Stimulated activated naive CD8-positive, alpha-beta T cell treated with anti-CD3 and anti-CD28 coated beads, Interleukin-15, amount 100 ng/mL, for 72 hours (primary cell): ENCODE data around the gene GPR50.
A peak's percentile ranks its signal among the peaks of the same experiment; 100 is the strongest.

ENCODE experiments used
- ATAC-seq: fragments of 150-1000 bp; cut with Tn5 transposase; 2 replicates; pipeline ENCODE4 v1.10.0; 2021; ENCODE audit warnings: mild to moderate bottlenecking, moderate library complexity
- DNase-seq, 2 donors: peaks; one replicate each; pipeline ENCODE4 v3.0.0; 2021 to 2022
- H3K27ac Mint-ChIP-seq, 2 donors: one replicate each; pipeline ENCODE4 v1.8.0; 2022; ENCODE audit warnings: mild to moderate bottlenecking in 2 of 2, mixed read lengths in 2 of 2, moderate library complexity in 2 of 2
- H3K27me3 Mint-ChIP-seq: one replicate; pipeline ENCODE4 v1.8.0; 2022; ENCODE audit warnings: mixed read lengths
- H3K4me1 Mint-ChIP-seq: one replicate; pipeline ENCODE4 v1.8.0; 2022; ENCODE audit warnings: mild to moderate bottlenecking, mixed read lengths
- H3K4me3 Mint-ChIP-seq, 2 donors: one replicate each; pipeline ENCODE4 v1.8.0; 2022; ENCODE audit warnings: mild to moderate bottlenecking in 2 of 2, mixed read lengths in 2 of 2, moderate library complexity in 1 of 2
- H3K9me3 Mint-ChIP-seq, 2 donors: one replicate each; pipeline ENCODE4 v1.8.0; 2022; ENCODE audit warnings: mixed read lengths in 2 of 2

Gene GPR50

DNA sequence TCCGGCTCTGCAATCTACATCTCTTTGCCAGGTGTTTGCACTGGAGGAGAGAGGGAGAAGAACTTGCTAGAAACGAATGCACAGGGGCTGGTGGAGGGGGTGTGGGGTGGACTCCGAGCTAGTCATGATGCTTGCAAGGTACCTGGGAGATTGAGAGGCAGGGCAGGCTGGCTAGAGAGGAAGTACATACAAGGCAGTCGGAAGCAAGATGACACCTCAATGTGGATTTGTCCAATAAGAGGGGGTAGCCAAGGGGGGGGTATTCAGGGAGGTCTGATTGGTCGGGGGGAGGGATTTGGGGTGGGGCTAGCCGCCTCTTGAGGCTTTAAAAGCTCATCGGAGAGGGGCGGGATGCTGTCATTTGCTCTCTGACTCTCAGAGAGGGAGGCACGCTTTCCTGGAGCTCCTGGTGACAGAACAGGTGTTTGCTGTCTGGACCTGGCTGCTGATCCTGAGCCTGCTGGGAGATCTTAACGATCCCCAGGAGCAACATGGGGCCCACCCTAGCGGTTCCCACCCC, at the start of gene GPR50:
Gene GPR50, plus strand, starts transcription at position 354 of the 520 bp plus-strand sequence. Its CDS starts 138 bp downstream, at position 492.
- Mint-ChIP-seq H3K27me3 (peaks cover 91% of the 10 kb centered on the region), H3K27ac (no peak within 1 kb of the TSS), H3K4me1 (peaks cover 11% of the 10 kb centered on the region), H3K4me3 (peak within 1 kb of the TSS in 1 of 2 donors; percentile 35), H3K9me3 (no peaks in the 10 kb centered on the region)
- DNase-seq (no peak), ATAC-seq (no peak)

DNA sequence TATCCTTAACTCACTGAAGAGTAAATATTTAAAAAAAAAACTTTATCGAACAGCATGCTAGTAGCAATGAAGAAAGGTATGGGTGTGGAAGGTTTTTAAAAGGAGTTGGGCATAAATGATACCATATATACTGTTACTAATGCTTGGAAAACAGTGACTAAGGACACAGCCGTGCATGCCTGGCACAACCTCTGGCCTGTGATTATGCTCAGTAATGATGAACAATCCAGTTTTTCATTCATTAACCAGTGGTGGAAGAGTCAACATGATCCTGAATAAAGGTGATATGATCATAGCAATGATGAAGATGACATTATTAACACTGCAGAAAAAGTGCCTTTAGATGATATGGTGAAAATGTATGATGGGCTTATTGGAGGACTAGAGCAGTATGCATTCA, 43.9 kb upstream of the GPR50 start:
- Mint-ChIP-seq H3K4me1 (no peaks in the 10 kb centered on the region), H3K9me3 (no peaks in the 10 kb centered on the region), H3K27me3 (peaks cover 3% of the 10 kb centered on the region), H3K27ac (no peak overlapping the region), H3K4me3 (no peak overlapping the region)
- DNase-seq (no peak), ATAC-seq (no peak)

DNA sequence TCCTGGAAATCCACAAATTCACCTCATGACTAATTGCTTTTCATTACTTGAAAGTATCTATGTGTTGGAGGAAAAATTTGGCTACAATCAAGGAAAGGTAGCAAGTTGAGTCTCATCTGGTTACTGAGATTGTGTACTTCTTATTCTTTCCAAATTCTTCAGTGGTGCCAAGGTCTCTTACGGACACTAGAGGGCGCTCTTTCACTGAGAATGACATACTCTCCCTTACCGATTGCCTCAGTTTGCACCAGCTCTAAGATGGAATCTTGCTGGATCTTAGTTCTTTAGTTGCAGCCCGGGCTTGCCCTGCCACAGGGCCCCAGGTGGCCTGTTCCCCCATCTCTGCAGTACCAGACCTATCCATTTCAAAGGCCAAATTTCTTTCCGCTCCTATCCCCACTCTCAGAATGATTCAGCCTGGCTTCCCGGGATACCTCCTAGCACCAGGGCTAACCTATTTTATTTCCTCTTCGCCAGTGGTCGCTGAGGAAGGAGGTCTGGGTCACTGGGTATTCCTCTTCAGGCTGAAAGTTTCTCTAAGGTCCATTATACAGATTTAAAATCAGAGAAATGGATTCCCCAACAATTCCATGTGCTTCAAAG, 24.6 kb upstream of the GPR50 start:
- H3K4me3 Mint-ChIP-seq, result no peak overlapping the region
- no peaks in the 10 kb centered on the region for H3K9me3 Mint-ChIP-seq
- no peak overlapping the region for H3K27ac Mint-ChIP-seq
- DNase-seq (peak; percentile 13 to 15), ATAC-seq (peak; percentile 64)
- no peaks in the 10 kb centered on the region for H3K4me1 Mint-ChIP-seq
- H3K27me3 Mint-ChIP-seq, result peaks cover 29% of the 10 kb centered on the region

DNA sequence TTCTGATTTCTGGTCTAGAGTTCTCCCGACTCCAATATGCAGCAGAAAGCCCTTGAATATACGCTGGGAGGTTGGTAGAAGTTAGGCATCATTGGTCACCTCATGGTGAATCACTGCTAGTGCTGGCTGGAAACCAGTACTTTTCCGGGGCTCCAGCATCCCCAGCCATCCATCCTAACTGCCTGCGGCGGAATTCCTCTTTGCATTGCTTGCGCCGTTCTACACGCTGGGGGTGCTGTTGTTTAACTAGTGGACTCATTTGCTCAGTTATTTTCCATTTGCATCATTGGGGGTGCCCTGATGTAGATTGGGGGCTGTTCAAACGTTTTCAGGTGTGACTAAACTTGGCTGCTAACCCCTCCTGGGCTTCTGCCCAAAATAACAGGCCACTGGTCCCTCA, 23.3 kb upstream of the GPR50 start:
- Mint-ChIP-seq H3K4me1 (no peaks in the 10 kb centered on the region), H3K27me3 (peaks cover 29% of the 10 kb centered on the region), H3K4me3 (no peak overlapping the region), H3K9me3 (no peaks in the 10 kb centered on the region), H3K27ac (no peak overlapping the region)
- no peak for ATAC-seq
- no peak for DNase-seq

- Mint-ChIP-seq H3K27me3 (peaks cover 27% of the 10 kb centered on the region), H3K9me3 (no peaks in the 10 kb centered on the region), H3K4me1 (no peaks in the 10 kb centered on the region), H3K4me3 (no peak overlapping the region), H3K27ac (peak overlapping the region in 1 of 2 donors; percentile 71)
- no peak for ATAC-seq
- DNase-seq, result no peak
Observed at GRCh38 chrX:151153667-151154066, 22.7 kb upstream of the GPR50 start.

DNA sequence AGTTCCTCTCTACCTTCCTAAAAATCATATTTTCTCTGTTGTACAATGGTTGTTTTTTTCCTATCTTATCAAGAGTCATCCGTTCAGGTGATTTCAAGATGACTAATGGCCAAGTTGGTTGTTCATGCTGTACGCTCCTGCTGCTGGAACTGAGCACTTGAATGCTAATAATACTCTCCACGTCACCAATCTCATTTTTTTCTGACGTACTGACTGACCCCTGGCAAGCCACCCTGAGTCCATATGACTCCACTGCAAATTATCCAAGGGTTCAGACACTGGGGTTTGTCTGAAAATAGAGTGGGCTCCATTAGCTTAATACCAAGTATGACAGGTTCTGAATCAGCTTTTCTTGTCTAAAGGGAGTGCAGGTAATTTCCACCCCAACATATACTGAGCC, 21.1 kb upstream of the GPR50 start:
- H3K27me3 Mint-ChIP-seq, result peaks cover 11% of the 10 kb centered on the region
- no peaks in the 10 kb centered on the region for H3K9me3 Mint-ChIP-seq
- H3K27ac Mint-ChIP-seq, result no peak overlapping the region
- DNase-seq (no peak), ATAC-seq (no peak)
- H3K4me3 Mint-ChIP-seq, result no peak overlapping the region
- H3K4me1 Mint-ChIP-seq, result no peaks in the 10 kb centered on the region

- ATAC-seq, result no peak
- Mint-ChIP-seq H3K9me3 (no peaks in the 10 kb centered on the region), H3K27me3 (peaks cover 28% of the 10 kb centered on the region), H3K4me1 (no peaks in the 10 kb centered on the region), H3K27ac (no peak overlapping the region), H3K4me3 (no peak overlapping the region)
- DNase-seq, result no peak
Observed at GRCh38 chrX:151161690-151162089, 14.7 kb upstream of the GPR50 start.

DNA sequence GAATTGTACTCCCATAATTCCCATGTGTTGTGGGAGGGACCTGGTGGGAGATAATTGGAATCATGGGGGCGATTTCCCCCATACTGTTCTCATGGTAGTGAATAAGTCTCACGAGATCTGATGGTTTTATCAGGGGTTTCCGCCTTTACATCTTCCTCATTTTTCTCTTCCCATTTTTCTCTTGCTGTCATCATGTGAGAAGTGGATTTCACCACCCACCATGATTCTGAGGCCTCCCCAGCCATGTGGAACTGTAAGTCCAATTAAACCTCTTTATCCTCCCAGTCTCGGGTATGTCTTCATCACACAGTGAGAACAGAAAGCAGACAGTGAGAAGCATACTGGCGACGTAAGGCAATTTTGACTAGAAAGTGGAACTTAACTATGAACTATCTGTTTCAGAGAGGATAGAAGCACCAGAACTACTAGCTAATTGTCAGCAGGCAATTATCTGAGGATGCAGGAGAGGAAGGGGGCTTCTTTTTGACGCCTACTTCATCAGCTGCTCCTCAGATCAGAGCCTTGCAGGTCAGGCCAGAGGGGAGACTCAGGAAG, 8.5 kb upstream of the GPR50 start:
- no peaks in the 10 kb centered on the region for H3K9me3 Mint-ChIP-seq
- H3K4me1 Mint-ChIP-seq, result no peaks in the 10 kb centered on the region
- DNase-seq, result no peak
- no peak for ATAC-seq
- no peak overlapping the region for H3K27ac Mint-ChIP-seq
- peaks cover 48% of the 10 kb centered on the region for H3K27me3 Mint-ChIP-seq
- H3K4me3 Mint-ChIP-seq, result no peak overlapping the region

- DNase-seq (no peak), ATAC-seq (no peak)
- Mint-ChIP-seq H3K9me3 (no peaks in the 10 kb centered on the region), H3K4me3 (no peak overlapping the region), H3K4me1 (no peaks in the 10 kb centered on the region), H3K27ac (no peak overlapping the region), H3K27me3 (peaks cover 49% of the 10 kb centered on the region)
Observed at GRCh38 chrX:151169783-151170182, 6.6 kb upstream of the GPR50 start.

GRCh38 chrX:151174581-151175282, 1.7 kb upstream of the GPR50 start:
- H3K27me3 Mint-ChIP-seq, result peaks cover 86% of the 10 kb centered on the region
- ATAC-seq (no peak), DNase-seq (no peak)
- H3K27ac Mint-ChIP-seq, result no peak overlapping the region
- H3K9me3 Mint-ChIP-seq, result no peaks in the 10 kb centered on the region
- no peak overlapping the region for H3K4me3 Mint-ChIP-seq
- H3K4me1 Mint-ChIP-seq, result peaks cover 11% of the 10 kb centered on the region

DNA sequence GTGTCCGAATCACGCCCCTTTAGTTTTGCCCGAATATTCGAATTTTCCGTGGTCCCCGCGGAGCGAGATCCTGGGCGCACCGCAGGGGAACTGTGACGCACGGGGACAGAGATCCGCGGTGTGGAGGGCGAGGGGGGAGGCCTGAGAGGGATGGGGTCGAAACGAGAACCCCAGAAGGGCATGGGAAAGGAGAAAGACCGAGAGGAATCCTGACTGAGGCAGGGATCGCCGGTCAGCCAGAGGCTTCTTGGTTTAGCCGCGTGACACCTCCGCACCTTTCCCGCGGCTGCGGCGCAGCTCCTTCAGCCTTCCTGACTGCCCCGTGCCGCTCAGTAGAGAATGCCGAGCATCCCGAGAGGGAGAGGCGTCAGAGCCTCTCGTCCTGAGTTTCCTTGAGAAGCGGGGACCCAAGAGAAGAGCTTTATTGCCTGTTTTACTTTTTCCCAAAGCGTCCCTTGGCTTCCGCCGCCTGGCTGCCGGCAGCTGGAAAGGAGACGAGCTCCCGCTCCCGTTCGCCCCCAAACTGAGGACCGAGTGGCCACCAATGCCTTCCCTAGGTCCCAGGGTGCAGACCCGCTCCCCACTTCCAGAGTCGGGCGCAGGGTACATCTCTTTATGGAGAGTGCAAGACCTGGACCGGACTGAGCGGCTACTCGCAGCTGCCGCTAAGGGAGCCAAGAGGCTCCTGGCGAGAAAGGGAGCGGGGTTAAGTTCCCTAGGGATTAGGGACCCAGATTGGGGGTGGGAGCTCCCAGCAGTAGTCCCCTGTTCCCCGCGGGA, 911 bp upstream of the GPR50 start:
- Mint-ChIP-seq H3K27me3 (peaks cover 89% of the 10 kb centered on the region), H3K4me3 (no peak overlapping the region), H3K9me3 (no peaks in the 10 kb centered on the region), H3K27ac (no peak overlapping the region), H3K4me1 (peaks cover 11% of the 10 kb centered on the region)
- DNase-seq, result no peak
- ATAC-seq, result no peak

DNA sequence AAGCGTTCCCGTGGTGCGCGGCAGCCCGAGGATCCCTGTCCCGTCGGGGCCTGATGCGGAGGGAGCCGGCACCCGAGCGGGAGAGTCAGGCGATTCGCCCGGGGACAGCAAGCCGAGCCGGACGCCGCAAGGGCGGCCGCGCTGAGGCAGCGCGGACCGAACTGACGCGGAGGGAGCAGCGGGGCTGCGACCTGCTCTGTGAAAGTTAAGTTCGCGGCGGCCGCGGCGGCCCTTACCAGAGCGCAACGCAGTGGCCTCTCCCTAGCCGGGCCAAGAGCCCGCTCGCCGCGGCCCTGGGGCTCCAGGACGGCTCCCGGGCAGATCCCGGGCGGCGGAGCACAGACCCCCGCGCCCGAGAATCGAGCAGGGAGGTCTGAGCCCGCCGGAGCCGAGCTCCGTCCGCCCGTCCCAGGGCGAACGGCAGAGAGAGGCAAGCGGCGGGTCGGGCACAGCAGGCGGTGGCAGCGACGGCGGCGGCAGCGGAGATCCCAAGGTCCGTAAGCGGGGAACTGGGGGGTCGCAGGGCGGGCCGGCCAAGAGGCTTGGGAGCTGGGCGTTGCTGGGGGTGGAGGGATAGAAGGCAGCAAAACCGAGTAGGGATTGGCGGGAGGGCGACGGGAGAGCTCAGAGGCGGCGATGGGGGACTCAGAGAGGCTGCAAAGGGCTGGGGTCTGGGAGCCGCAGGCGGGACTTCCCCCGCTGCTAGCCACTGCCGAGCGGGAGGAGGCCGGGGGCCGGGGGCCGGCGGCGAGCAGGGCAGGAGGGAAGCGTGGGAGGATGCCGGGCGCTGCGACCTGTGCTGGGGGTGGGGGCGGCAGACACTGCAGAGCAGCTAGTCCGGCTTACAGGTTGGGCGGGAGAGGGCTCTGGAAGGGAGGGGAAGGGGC, 1.0 kb downstream of the GPR50 start:
- peaks cover 87% of the 10 kb centered on the region for H3K27me3 Mint-ChIP-seq
- ATAC-seq, result no peak
- H3K27ac Mint-ChIP-seq, result no peak overlapping the region
- DNase-seq, result peak in 1 of 2 donors; percentile 1
- H3K9me3 Mint-ChIP-seq, result no peaks in the 10 kb centered on the region
- H3K4me3 Mint-ChIP-seq, result peak overlapping the region in 1 of 2 donors; percentile 70
- peaks cover 11% of the 10 kb centered on the region for H3K4me1 Mint-ChIP-seq

- no peak for ATAC-seq
- peaks cover 12% of the 10 kb centered on the region for H3K4me1 Mint-ChIP-seq
- no peaks in the 10 kb centered on the region for H3K9me3 Mint-ChIP-seq
- H3K4me3 Mint-ChIP-seq, result peak overlapping the region; percentile 68 to 70
- H3K27ac Mint-ChIP-seq, result no peak overlapping the region
- no peak for DNase-seq
- H3K27me3 Mint-ChIP-seq, result peaks cover 82% of the 10 kb centered on the region
Observed at GRCh38 chrX:151178746-151179145, 2.4 kb downstream of the GPR50 start.

DNA sequence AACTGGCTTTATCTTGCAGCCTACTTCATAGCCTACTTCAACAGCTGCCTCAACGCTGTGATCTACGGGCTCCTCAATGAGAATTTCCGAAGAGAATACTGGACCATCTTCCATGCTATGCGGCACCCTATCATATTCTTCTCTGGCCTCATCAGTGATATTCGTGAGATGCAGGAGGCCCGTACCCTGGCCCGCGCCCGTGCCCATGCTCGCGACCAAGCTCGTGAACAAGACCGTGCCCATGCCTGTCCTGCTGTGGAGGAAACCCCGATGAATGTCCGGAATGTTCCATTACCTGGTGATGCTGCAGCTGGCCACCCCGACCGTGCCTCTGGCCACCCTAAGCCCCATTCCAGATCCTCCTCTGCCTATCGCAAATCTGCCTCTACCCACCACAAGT, 4.0 kb downstream of the GPR50 start:
- Mint-ChIP-seq H3K9me3 (no peaks in the 10 kb centered on the region), H3K4me1 (peaks cover 17% of the 10 kb centered on the region), H3K4me3 (no peak overlapping the region), H3K27me3 (peaks cover 74% of the 10 kb centered on the region), H3K27ac (no peak overlapping the region)
- ATAC-seq, result no peak
- no peak for DNase-seq

- H3K27ac Mint-ChIP-seq, result no peak overlapping the region
- ATAC-seq (no peak), DNase-seq (no peak)
- H3K4me3 Mint-ChIP-seq, result no peak overlapping the region
- no peaks in the 10 kb centered on the region for H3K9me3 Mint-ChIP-seq
- H3K27me3 Mint-ChIP-seq, result peaks cover 68% of the 10 kb centered on the region
- peaks cover 17% of the 10 kb centered on the region for H3K4me1 Mint-ChIP-seq
Observed at GRCh38 chrX:151181088-151181487, 4.7 kb downstream of the GPR50 start.
